HG02973 (cell line): ENCODE measurements around the gene ZFP36.
A peak's percentile ranks its signal among the peaks of the same experiment; 100 is the strongest.

Experiments used
- ATAC-seq: cut with Tn5 transposase; IDR thresholded peaks from one replicate; pipeline ENCODE4 v1.9.1; 2021; ENCODE audit warnings: moderate library complexity; ENCODE audit not compliant: unreplicated experiment

ZFP36 gene

GRCh38 chr19:39405958-39406655, 540 bp upstream of the ZFP36 start:
- ATAC-seq, result no peak

GRCh38 chr19:39407410-39407659, 688 bp downstream of the ZFP36 start:
- ATAC-seq, result no peak

GRCh38 chr19:39407660-39408391, 1.2 kb downstream of the ZFP36 start:
- no peak for ATAC-seq

GRCh38 chr19:39408392-39409207, 2.0 kb downstream of the ZFP36 start:
- no peak for ATAC-seq

DNA sequence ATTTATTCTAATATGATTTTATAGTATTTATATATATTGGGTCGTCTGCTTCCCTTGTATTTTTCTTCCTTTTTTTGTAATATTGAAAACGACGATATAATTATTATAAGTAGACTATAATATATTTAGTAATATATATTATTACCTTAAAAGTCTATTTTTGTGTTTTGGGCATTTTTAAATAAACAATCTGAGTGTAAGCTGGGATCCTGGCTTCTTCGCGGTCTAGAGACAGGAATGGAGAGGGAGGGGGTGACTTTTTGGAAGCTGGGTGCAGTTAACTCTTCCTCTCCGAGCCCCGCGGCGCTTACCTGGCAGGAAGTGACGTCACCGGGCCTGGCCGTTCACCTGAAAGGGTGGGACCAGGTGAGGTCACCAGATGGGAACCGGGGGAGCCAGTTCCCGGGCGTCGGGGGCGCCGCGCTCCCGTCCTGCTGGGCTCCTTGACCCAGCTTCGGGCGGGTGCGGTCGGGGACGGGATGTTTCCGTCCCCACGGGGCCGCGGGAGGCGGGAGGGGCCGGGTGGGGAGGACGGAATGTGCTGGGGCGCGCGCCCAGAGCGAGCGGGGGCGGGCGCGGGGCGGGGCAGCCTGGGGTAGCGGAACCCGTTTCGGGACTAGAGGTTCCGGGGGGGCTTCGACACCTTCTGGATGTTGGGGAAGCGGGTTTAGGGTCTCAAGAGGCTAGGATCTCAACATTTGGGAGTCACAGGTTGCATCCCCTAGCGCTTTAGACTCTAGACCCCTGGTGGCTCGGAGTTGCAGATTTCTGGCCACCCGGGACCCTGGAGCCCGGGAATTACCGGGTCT, 2.8 kb downstream of the ZFP36 start:
- ATAC-seq, result no peak

DNA sequence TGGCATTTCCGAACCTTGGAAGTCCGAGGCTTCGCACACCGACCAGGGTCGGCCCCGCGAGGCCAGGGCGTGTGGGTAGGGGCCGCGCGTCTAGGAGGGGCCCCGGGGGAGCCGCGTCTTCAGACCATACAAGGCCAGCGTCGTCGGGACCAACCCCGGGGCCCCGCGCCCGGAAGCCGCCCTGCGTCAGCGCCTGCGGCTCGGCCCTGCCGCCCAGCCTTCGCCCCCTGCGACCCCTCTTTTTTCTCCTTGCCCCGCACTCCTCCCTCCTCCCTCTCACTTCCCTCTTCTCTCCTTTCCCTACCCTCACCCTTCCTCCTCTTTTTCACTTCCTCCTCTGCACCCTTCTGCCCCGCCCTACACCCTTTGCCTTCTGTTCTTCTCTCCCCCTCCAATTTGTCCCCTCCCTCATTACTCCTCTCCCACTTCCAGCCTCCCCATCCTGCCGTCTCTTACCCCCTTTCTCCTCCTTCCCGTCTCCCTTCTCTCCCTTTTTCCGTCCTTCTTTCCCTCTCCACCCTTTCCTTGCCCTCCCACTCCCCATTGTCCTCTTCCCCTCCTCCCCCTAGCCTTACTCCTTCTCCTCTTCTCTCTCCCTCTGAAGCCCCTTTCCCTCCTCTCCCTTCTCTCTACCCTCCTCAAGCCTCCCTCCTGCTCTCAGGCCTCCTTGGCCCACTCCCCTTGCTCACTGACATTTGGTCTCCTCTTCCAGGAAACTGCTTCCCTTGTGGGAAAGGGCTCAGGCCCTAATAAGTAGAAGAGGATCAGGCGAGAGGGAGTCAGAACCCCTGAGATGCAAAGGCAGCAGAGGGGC, 3.6 kb downstream of the ZFP36 start:
- ATAC-seq, result no peak

DNA sequence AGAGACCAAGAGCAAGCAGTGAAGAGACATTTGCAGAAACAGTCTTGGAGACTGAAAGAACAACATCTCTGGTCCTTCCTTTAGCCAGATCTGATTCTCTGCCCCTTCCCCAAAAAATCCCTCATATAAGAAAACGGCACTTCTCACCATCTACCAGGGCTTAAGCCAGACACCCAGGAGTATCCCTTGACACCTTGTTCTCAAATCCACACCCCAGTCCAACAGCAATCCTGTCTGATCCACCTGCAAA, 4.1 kb downstream of the ZFP36 start:
- no peak for ATAC-seq

GRCh38 chr19:39411081-39411831, 4.6 kb downstream of the ZFP36 start:
- no peak for ATAC-seq

- ATAC-seq, result peak; percentile 21
Observed at GRCh38 chr19:39411832-39412099, 5.1 kb downstream of the ZFP36 start.

DNA sequence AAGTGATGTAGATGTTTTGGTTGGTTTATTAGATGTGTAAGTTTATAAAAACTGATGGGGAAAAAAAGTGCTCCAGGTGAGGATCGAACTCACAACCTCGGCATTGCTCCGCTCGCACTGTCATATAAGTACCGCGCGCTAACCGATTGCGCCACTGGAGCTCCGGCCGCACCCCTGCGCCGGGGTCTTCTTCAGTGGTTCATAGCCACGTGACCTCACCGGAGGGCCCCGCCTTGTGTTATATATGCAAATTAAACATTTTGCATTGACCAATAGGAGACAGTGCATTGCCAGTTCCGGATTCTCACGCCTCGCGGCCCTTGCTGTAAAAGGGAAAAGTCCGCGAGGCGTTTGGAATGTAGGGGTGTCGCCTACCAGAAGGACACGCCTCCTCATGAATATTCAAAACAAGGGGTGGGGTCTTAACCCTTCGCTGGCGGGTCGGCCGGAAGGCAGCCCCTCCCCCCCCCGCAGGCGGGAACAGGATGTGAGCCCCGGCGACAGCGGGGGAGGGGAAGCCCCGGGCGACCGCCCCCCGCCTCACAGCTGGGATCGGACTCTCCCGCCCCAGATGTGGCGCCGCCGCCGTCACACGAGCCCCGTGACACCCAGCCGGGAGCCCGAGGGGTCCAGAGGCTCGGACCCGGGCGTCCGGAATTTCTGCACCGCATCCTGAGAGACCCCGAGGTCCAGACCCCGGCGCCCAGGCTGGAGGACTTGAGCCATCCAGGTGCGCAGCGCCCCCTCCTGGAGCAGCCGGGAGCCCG, 5.6 kb downstream of the ZFP36 start, which contains the start of gene PLEKHG2:
Gene PLEKHG2, plus strand, starts transcription at position 570 of the 767 bp plus-strand sequence. CDS start 1,418 bp downstream, outside the sequence.
- ATAC-seq, result peak; percentile 43

- no peak for ATAC-seq
Observed at GRCh38 chr19:39412867-39413271, 6.2 kb downstream of the ZFP36 start.

DNA sequence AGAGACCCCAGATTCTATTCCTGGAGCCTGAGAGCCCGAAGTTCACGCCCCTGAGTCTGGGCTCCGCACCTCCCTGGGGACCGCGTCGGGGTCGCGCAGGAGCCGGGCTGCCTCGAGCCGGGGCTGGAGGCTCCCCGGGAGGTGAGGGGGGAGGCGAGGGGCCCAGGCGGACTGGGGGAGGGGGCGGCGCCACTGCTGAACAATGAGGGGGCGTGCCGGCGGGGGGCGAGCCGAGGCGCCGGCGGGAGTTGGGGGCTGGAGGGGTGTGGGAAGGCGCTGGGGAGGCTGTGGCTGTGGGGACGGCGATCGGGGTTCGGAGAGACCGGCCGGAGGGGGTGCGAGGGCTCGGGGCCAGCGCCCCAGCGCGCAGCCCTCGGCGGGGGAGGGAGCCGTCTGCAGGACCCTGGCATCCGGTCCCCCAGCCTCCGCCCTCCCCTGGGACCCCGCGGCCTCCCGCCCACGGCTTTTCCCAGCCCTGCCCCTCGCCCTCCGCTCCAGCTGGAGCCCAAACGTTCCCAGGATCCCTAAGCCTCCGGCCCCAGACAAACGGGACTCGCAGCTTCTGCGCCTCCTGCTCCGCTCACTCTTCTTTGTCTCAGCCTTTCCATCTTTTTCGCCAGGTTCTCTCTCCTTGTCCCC, 6.7 kb downstream of the ZFP36 start:
- no peak for ATAC-seq

DNA sequence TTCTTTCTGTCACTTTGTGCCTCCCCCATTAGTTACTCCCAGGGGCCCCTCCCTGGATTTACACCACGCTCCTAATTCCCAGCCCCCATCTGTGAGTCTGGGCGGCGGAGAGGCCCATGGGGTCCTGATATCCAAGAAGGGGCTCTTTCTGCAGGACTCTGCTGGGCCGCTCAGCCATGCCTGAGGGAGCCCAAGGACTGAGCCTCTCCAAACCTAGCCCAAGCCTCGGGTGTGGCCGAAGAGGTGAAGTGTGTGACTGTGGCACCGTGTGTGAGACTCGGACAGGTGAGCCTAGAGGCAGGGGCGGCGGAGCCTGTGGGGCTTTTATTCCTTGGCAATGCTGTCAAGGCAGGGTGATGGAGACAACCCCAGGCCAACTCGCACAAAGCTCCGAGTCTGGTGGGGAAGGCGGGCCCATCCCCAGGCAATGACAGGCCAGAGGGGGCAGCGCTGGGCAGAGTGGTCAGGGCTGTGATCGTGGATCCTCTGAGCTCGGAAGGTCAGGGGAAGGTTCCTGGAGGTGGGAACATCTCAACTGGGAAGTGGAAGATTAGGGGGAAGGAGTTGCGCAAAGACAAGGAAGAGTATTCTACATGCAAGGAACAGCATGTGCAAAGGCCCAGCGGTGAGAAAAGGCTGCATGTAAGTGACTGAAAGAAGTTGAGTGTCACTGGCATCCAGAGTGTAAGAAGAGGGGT, 7.4 kb downstream of the ZFP36 start:
- ATAC-seq, result no peak

GRCh38 chr19:39415111-39416046, 8.7 kb downstream of the ZFP36 start:
- no peak for ATAC-seq

GRCh38 chr19:39416152-39417120, 9.8 kb downstream of the ZFP36 start:
- ATAC-seq, result no peak
